Midbrain (tissue), 1 donor: ENCODE results near the gene WDR11.
"Not testable (repeated sequence)": the region's sequence is repeated elsewhere in the genome, so short reads cannot be mapped to it uniquely, and the experiment has no call there.

ENCODE experiments used
- DNase-seq: peaks from one replicate; lab custom pipeline; 2025; lab: John Stamatoyannopoulos, UW

Gene WDR11

DNA sequence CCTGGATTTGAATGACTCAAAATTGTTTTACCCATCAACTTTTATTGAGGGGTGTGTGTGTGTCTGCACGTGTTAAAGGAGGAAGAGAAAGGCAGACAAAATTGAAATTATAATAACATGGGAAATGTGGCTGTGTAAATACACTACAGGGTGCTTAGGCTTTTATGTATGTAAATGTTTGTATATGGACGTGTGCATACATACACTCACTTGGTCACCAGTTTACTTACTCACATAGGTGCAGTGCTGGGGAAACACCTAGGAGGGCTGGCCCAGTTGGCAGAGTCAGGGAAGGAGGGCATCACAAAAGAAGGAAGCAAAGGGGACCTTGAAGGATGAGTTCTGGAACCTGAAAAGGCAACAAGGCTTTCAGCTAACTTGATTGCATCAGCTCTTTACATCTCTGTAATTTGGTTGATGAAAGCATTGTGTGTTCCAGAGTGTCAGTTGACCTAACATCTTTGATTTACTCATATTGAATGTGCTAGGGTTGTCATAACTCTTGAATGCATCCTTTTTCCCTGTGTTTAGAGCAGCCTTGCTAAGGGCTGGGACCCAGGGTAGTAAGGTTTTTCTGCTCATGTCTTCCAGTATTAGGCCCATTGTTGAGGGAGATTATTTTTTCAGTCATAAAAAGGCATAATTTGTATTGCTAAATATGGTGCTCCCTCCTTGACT, 10.2 kb downstream of the WDR11 start:
- DNase-seq = no peak

DNA sequence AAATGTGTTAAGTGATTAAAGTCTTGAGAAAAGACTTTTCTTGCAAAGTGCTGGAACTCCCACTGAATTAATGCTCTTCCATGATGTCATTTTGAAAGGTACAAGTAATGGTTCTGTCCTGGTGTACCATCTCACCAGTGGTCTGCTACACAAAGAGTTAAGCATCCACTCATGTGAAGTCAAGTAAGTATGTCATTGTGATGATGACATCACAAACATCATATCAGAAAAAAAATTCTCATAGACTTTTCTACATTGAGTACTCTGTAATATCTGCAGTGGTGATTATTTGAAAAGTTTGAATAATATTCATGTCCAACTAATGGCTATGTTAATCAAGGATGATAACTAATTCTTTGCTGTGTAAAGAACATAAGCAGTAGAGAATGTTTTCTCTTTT, 22.6 kb downstream of the WDR11 start:
- DNase-seq = no peak

DNA sequence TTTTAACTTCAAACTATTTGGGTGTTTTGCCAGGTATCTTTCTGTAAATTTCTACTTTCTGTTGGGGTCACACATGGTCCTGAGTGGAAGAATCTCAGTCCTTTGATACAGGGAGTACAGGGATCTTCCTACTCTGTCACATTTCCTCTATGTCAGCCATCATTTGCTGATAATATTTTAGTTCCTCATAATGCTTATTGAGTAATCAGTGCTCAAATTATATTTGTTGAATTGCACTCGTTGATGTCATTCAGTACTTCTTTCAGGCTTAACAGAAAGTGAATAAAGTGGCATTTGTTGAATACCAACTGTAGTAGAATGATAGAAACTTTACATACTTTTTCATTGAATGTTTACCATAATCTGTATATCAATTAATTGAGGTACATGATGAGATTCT, 31.9 kb downstream of the WDR11 start:
- no peak for DNase-seq

DNA sequence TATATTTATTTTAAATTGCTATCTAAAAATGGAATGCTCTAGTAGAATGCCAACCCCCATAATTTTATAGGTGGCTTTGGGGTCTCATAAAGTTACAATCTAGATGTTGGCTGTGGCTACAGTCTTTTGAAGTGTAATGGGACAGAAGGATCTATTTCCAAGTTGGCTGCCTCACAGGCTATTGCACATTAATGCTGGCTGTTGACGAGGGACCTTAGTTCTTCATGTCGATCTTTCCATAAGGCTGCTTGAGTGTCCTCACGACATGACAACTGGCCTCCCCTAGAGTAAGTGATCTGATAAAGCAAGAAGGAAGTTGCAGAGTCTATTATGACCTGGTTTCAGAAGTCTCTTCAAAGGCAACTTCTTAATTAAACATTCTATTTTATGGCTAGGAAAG, 36.3 kb downstream of the WDR11 start:
- no peak for DNase-seq

DNA sequence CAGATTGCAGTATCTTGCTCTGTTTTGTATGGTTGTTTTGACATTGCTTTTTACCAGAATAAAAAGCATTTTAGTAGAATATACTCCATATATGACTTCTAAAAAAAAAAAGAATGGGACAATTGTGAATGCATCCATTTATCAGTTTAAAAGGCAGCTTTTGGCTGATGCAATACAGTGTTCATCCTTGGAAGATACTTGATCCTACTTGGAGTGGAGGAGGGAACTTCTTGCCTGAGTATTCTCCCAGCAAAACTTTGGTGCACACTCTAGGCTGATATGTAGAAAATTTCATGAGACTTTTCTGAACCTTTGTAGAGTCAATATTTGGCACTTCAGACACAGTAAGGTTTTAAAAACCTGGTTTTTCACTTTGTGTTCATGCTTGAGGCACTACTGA, 40.2 kb downstream of the WDR11 start:
- no peak for DNase-seq

DNA sequence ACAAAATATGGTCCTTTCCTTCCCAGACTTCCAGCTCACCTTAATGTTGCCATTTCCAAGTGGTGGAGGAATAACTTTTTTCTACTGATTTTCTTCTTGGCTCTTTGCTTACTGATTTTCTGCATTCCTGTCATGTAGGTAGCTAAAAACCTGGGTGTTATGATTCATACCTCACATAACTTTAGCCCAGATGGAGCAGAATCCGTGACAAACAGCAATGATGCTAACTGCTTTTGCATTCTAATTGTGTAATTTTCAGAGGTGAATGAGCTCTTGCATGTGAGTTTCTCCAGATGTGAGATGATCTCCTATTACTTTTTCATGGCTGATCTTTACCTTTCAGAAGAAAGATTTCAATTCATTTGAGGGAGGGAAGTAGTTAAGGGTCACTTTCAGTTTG, 43.4 kb downstream of the WDR11 start:
- DNase-seq = no peak

DNA sequence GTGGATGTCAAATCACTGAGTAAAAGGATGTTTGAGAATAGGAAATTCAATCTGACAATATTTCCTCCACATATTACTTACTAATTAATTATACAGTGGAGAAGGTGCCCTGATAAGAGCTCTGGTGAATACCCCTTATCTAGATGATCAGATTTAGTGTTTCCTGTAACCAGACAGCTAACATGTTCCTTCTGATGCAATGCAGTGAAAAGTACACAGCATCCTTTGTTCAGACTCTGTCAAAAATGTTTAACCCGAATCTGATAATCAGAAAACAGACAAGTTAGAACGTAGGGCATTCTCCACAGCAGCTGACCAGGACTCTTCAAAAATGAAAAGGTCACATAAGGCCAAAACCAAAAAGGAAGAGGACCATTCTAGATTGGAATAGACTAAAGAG, 46.2 kb downstream of the WDR11 start:
- no peak for DNase-seq

DNA sequence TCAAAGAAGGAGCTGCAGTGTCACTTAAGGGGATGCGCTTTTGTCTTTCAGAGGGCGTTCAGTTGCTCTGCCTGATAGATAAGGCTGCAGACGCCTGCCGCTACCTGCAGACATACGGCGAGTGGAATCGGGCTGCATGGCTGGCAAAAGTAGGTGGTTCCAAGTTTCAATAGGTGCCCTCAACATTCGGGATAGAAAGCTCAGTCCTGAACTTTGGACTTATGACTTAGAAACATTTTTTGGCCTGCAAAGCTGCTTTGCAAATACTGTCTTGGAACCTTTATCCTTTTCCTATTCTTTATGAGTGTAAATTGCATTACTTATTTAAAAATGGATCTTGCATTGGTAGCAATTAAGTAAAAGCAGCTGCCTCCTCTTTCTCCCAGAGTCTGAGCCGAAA, 54.1 kb downstream of the WDR11 start:
- DNase-seq = no peak

DNA sequence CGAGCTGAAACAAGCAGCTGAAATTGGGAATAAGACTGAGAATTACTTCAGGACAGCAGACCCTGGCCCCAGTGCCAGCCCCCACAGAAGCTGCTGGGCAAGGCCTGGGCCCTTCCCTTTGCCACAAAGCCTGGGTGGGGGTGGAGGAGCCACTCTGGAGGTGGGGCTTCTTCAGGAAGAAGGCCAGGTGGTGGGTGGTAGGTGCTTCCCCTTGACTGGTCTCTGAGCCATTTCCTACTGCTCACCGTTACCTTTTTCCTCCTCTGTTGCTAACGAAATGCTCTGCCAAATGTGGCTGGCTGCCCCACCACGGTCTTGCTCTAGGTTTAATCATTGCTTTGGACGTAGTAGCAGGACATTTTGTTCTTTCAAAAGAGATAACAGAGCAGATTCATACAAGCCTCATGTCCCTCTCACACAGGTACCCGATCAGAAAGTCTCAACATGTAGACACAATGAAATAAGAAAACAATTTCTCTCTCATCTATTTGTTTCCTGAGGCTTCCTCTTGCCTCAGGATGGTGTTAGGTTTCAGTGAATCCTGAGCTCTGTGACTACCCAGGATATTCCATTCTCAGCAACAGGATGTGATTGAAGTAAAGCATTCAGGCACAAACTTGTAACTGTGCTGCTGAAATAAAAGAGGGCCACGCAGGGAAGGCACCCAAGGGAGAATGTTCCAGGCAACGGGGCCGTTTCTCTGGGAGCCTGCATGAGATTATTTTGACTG, 66.5 kb downstream of the WDR11 start:
- no peak for DNase-seq

DNA sequence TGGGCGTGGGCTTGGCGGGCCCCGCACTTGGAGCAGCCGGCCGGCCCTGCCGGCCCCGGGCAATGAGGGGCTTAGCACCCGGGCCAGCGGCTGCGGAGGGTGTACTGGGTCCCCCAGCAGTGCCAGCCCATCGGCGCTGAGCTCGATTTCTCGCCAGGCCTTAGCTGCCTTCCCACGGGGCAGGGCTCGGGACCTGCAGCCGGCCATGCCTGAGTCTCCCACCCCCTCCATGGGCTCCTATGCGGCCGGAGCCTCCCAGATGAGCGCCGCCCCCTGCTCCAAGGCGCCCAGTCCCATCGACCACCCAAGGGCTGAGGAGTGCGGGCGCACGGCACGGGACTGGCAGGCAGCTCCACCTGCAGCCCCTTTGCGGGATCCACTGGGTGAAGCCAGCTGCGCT, 72.7 kb downstream of the WDR11 start:
- DNase-seq = not testable (repeated sequence)

DNA sequence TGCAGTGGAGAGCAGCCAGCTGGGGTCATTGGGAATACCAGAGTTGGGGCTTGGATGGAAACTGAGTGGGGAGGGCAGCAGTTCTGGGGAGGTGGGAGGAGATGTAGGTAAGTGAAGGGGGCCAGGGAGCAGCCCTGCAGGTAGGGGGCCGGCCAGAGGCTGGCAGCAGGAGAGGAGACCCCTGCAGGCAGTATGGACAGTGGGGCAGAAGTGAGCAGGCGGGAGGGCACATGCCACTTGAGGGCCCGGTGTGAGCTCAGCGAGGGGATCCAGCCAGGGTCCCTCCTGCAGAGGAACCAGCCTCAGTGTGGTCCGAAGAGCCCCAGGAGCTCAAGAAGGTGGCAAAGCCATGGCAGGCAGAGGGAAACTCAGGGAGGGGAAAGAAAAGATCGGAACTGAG, 75.4 kb downstream of the WDR11 start:
- DNase-seq = no peak

DNA sequence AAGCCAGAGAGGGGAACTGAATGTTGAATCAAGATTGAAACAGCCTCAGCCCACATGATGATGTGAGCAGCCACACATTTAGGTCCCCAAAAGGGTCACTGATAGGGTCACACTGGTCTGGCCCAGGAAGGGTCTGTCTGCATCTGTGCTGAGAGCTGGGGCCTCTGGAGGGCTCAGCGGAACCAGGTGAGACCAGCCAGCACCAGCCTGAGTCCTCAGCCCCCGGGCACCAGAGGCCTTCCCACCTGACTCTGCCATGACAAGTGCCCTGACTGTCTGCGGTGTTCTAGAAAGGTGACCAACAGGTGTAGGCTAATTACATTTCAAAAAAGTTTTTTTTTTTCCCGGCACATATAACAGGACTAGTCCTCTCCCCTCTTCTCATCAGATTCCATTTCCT, 76.2 kb downstream of the WDR11 start:
- DNase-seq = no peak

DNA sequence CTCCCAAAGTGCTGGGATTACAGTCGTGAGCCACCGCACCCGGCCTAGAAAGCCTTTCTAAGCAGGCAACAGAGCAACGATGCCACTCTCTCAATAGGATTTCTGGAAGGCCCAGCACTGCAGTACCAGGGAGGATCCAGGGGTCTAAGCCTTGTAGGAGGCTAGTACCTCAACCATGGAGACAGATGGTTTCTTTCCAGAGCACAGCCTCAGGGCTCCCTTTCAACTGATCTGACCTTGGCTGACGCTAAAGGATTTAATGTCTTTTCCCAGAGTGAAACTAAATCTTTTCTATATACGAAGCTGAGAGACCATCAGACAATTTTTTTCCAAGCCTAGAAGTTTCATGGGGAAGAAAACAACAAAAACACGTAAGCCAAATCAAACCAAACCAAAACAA, 78.0 kb downstream of the WDR11 start:
- no peak for DNase-seq

DNA sequence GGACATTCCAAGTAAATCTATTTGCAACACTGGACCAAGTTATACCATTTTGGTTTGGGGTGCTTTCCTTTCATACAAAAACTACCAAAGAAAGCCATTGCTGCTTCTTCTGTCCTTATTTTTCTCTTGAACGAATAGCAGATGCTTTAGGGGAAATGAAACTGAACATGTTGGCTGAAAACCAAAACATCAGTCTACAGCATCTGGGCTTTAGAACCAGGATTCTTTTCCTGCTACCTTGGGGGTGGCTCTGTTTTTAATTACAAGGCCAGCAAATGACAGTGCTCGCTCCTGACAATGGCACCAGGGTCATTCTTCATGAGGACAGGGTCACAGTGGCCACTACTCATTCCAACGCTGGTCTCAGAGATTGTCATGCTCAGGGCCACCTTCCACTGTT, 80.3 kb downstream of the WDR11 start:
- no peak for DNase-seq

DNA sequence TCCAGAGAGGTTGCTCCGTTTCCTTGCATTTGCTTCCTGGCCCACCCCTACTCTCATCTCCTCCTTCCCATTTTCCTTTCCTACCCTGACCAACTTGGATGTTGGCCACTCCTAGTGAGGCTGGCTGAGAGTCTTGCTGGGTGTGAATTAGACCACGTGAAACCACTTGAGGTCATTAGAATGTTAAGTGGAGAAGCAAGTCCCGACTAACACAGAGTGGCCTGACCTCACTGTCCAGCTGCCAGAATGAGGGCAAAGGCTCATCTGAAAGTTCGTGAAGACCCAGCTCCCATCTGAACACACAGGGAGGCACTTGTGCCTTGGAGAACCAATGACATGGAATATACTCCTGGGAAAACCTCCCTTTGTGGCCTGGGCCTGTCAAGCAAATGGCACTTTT, 80.8 kb downstream of the WDR11 start:
- DNase-seq = no peak

DNA sequence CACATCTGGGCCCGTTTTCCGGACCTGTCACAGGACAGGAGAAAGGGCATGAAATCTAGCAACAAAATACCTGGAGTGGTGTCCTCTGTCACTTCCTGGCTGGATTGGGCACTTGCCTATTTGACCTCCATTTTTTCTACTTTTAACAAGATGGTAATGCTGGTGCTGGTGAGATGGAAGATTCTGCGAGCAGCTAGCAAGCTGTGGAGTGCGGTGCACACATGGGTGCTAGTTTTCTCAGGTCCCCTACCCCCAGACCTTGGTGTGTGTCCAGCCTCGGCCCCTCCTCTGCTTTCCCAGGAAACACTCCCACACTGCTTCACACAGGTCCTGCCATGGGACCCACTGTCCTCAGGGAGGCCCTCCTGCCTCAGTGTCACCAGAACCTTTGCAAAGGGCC, 87.7 kb downstream of the WDR11 start:
- DNase-seq = no peak

DNA sequence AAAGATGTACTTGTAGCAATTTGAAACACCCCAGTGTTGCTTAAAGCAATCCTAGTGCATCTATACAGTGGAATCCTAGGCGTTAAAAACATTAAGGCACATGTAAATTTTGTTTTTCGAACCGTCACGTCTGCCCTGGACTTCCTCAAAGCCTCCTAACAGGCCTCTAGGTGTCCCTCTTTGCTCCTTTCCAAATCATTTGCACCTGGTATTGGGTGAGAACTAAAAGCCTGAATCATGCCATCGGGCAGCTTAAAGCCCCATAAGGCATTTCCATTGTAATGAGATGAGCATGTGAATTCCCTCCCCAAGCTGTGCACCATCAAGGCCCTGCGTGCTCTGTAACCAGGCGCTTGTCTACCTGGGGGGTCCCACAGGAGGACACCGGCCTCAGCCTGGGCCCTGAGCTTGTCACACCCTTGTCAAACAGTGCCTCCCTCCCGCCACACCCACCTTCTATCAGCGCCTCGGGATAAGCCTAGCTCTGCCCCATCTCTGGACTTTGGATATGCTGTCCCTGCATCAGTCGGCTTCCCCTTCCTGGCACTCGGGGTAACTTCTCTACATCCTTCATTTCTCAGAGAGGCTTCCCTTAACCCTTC, 89.2 kb downstream of the WDR11 start:
- DNase-seq = no peak

DNA sequence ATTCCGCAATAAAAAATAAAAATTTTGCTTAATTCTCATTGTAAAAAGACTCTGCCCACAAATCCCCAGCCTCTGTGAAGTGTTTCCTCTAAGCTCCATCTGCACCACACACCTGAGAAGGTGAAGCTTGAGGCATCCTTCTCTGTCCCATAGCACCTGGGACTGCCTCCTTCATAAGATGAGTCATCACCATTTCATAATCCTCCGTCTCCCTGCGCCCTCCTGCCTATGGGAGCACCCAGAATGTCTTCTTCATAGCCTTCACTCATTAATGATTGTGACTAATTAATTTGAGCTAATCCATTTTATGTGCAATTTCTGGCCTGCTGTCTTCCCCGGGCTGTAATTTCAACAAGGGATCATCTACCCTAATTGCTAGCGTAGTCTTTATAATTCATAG, 90.3 kb downstream of the WDR11 start:
- no peak for DNase-seq

DNA sequence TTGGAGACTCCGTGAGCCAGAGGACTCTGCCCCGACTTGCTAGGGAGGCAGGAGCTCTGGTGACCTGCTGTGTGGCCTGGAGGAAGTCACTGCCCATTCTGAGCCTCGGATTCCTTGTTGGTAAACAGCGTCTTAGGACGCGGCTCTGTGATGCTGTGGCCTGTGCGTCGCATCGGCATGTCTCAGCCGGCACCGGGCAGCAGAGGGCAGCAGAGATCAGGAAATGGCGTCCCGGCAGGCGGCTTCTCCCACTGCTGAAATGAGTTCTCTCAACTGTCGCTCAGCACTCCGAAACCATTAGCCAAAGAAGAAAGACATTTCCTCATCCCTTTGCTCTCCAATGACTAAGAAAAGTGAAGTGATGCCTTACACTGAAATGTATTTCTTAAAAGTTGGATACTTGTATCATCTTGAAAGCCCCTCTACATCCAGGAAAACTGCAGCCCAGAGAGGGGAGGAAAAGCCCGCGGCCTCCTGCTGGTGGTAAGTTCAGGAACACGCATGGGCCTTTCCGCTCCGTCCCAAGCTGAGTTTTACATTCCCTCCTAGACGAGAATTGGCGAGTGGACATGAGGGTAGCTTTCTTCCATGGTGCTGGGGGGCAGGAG, 91.7 kb downstream of the WDR11 start:
- DNase-seq = peak; percentile 90

DNA sequence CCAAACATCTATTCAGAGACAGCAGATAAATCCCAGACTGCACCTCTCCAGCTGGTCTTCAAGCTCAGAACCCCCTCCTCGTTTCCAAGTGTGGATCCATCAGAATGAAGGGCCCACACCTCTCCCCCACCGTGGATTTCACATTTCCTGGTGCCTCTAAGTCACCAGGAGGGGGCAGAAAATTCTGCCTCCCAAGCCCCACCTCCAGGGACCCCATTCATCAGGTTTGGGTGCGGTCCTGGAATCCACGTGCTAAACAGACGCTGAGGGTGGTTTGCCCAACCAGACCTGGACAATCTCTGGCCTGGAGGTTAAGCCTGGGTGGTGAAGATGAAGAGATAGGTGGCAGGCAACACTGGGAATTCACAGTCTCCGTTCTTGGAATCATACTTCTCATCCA, 92.4 kb downstream of the WDR11 start:
- no peak for DNase-seq

DNA sequence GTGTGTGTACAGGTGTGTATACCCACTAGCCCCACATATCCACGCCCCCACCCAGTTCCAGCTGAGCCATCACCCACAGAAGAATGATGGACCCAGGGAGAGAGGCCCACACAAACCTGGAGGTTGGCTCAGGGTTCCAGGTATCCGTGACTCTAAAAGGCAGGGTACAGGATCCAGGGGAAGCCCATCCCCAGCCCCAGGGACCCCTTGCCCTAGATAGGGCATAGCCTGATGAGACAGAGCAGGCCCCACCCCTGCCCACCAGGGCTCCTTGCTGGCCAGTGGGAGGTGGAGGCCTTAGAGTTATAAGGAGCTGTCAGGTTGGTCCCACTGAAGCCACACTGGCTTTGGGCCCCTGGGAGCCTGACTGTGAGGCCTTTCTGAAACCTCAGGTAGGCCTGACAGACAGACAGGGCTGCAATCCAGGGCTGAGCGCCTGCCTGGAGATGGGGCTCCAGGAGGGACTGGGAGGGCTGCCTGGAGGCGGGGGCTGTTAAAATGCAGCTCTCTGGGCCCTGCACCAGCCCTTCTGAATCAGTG, 93.5 kb downstream of the WDR11 start:
- no peak for DNase-seq

DNA sequence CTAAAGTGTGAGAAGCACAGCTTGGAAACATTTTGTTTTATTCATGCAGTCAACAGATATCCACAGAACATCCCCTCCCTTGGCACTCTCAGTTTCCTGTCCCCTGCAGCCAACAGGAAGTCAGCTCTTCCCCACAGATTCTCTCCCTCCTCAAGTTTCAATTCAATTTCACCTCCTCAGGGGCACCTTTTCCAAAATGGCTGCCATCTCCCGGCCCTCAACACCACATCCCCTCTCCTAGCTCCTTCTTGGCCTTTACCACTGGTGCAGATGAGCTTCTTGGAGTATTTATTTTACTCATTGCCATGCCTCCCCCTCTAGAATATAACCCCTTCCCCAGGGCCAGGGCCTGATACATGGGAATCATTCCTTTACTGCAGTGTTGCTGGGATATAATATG, 94.0 kb downstream of the WDR11 start:
- no peak for DNase-seq

DNA sequence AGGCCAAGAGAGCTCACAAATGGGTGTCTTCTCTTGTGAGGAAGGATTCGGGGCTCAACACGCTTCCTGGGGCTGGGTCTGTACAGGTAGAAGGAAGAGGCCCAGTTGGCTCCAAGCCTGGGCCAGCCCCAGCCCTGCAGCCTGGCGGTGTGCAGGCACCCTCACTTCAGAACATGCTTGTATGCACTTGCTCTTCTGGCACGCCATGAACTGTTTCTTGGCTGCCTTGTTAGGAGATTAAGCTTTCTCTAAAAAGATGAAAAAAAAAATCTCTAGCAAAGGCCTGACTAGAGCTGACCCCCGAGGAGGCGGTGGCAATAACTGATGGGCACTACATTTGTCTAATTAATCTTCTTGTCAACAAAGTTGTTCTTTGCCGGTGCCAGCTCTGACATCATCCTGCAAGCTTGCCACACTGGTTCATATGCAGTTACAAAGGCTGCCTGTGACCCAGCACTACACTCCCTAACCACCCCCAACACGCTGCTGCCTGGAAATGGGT, 94.7 kb downstream of the WDR11 start:
- DNase-seq = peak; percentile 89
